Keratinocyte (primary cell): ENCODE data around the gene PNLDC1. TPM values are rescaled to one million over a fixed set of nuclear protein-coding genes. Genes with fewer than 3 reads are reported as not detected.

Source experiments
- DNase-seq: peaks from one replicate; pipeline ENCODE4 v3.0.0-alpha.2; 2011; ENCODE audit warnings: low read depth, missing footprints, low spot score
- FAIRE-seq: peaks from 2 replicates; lab custom pipeline; 2011; peaks lifted over from hg19 to GRCh38; lab: Jason Lieb, UNC
- H2AFZ ChIP-seq: 2 replicates; pipeline ENCODE4 v1.6.0; 2012; ENCODE audit warnings: low read length, control low read depth, inconsistent platforms; ENCODE audit not compliant: control insufficient read depth
- H3K27ac ChIP-seq: 2 replicates; pipeline ENCODE4 v1.5.1; 2011; ENCODE audit warnings: low read length; ENCODE audit not compliant: control insufficient read depth, insufficient read depth
- H3K27me3 ChIP-seq: 3 replicates; pipeline ENCODE4 v1.6.0; 2011; ENCODE audit warnings: low read length; ENCODE audit not compliant: control insufficient read depth, insufficient read depth; ENCODE audit errors: extremely low read depth
- H3K36me3 ChIP-seq, 2 experiments: 2 replicates in 1 of 2; 3 replicates in 1 of 2; pipeline ENCODE4 v1.5.1; 2011; ENCODE audit warnings: low read length in 2 of 2, mild to moderate bottlenecking in 1 of 2; ENCODE audit not compliant: control insufficient read depth in 2 of 2, insufficient read depth in 2 of 2; ENCODE audit errors: extremely low read depth in 1 of 2
- H3K4me1 ChIP-seq: 3 replicates; pipeline ENCODE4 v1.5.1; 2011; ENCODE audit warnings: low read length; ENCODE audit not compliant: control insufficient read depth, insufficient read depth; ENCODE audit errors: extremely low read depth
- H3K4me2 ChIP-seq: 3 replicates; pipeline ENCODE4 v1.6.0; 2011; ENCODE audit warnings: low read depth, low read length; ENCODE audit not compliant: control insufficient read depth, insufficient read depth; ENCODE audit errors: extremely low read depth
- H3K4me3 ChIP-seq, 3 experiments: fragments of 200-600 bp in 1 of 3; sonication (generic) in 1 of 3; 2 replicates in 2 of 3; 3 replicates in 1 of 3; pipeline ENCODE4 v1.5.1; 2011 to 2016; ENCODE audit warnings: low read length in 3 of 3, mild to moderate bottlenecking in 3 of 3, control low read depth in 2 of 3, inconsistent platforms in 1 of 3, low read depth in 1 of 3, mixed read lengths in 1 of 3, mixed run types in 1 of 3, moderate library complexity in 1 of 3; ENCODE audit not compliant: control insufficient read depth in 2 of 3, insufficient read depth in 2 of 3; ENCODE audit errors: extremely low read depth in 1 of 3
- H3K79me2 ChIP-seq: 2 replicates; pipeline ENCODE4 v1.6.0; 2012; ENCODE audit warnings: low read length; ENCODE audit not compliant: control insufficient read depth, insufficient read depth
- H3K9ac ChIP-seq: 3 replicates; pipeline ENCODE4 v1.6.0; 2011; ENCODE audit warnings: low read length; ENCODE audit not compliant: control insufficient read depth, insufficient read depth; ENCODE audit errors: extremely low read depth
- H3K9me1 ChIP-seq: 3 replicates; pipeline ENCODE4 v1.6.0; 2011; ENCODE audit warnings: low read length; ENCODE audit not compliant: control insufficient read depth, insufficient read depth; ENCODE audit errors: extremely low read depth
- H3K9me3 ChIP-seq: 2 replicates; pipeline ENCODE4 v1.5.1; 2012; ENCODE audit warnings: low read depth, low read length; ENCODE audit not compliant: control insufficient read depth
- H4K20me1 ChIP-seq: 3 replicates; pipeline ENCODE4 v1.6.0; 2011; ENCODE audit warnings: low read length; ENCODE audit not compliant: control insufficient read depth, insufficient read depth; ENCODE audit errors: extremely low read depth
- CTCF ChIP-seq, 3 experiments: IDR thresholded peaks in 1 of 3; conservative IDR thresholded peaks in 1 of 3; optimal IDR thresholded peaks in 1 of 3; 2 replicates in 2 of 3; 3 replicates in 1 of 3; pipeline versions ENCODE3 to v1.5.1; 2011; ENCODE audit warnings: low read length in 3 of 3, mild to moderate bottlenecking in 3 of 3, moderate library complexity in 2 of 3, control low read depth in 1 of 3, inconsistent platforms in 1 of 3; ENCODE audit not compliant: insufficient read depth in 2 of 3; ENCODE audit errors: extremely low read depth in 1 of 3
- EZH2 ChIP-seq: IDR thresholded peaks from one replicate; pipeline ENCODE4 v1.6.1; 2012; ENCODE audit warnings: inconsistent platforms, mild to moderate bottlenecking, low read length, moderate library complexity
- dilution Hi-C: fragments of 300-500 bp; cut with MboI; formaldehyde crosslinking; loops from one replicate; pipeline ENCODE4 v1.7.0; 2020; ENCODE audit warnings: low sequenced_read_pairs; ENCODE audit not compliant: extremely low pct_ligation_motif_present
- polyA plus RNA-seq, 5 experiments: library from polyadenylated mRNA; depleted of rRNA in 3 of 5; stranded (reverse) in 3 of 5; stranded (forward) in 1 of 5; unstranded in 1 of 5; fragments of >200 nt; gene quantifications; 1 replicate in 1 of 5; 2 replicates in 3 of 5; 3 replicates in 1 of 5; pipeline versions ENCODE4 v1.2.1 to v1.2.3, GENCODE V29; 2011 to 2012; ENCODE audit warnings: missing spikeins in 2 of 5, low read depth in 1 of 5, low replicate concordance in 1 of 5

Gene PNLDC1
- polyA plus RNA-seq, 1 donor (not counting 4 experiments of a cell fraction or from before 2014, with no cell fraction given) = 0.14 TPM

GRCh38 chr6:159761873-159762680 lies 38.0 kb upstream of the PNLDC1 start, which contains the start of gene ACAT2:
ACAT2 (plus strand) TSS chr6:159762045; CDS start chr6:159762088, 43 bp downstream.
- H3K79me2 ChIP-seq = peaks cover 38% of the 10 kb centered on the region
- H3K27ac ChIP-seq = peak within 1 kb of the TSS; percentile 85
- H3K9me1 ChIP-seq = peaks cover 2% of the 10 kb centered on the region
- H3K4me2 ChIP-seq = peak within 1 kb of the TSS; percentile 93
- H3K27me3 ChIP-seq = no peaks in the 10 kb centered on the region
- peak within 1 kb of the TSS; percentile 83 for H3K9ac ChIP-seq
- dilution Hi-C loops = no loop called here
- H2AFZ ChIP-seq = peak within 1 kb of the TSS; percentile 73
- H3K36me3 ChIP-seq = peaks cover 7 to 33% of the 10 kb centered on the region in 2 experiments
- FAIRE-seq (peak; percentile 77), DNase-seq (peak; percentile 66)
- peaks cover 33% of the 10 kb centered on the region for H3K4me1 ChIP-seq
- H3K4me3 ChIP-seq = peak within 1 kb of the TSS; percentile 77 to 93 (median 88)
- H3K9me3 ChIP-seq = no peaks in the 10 kb centered on the region
- TF ChIP-seq CTCF (optimal IDR thresholded peaks at IDR 0.05 in 1 of 3, IDR thresholded peaks at IDR 0.05 in 1 of 3, conservative IDR thresholded peaks at IDR 0.05 in 1 of 3; ENCODE audit: extremely low read depth in 1 of 3, insufficient read depth in 2 of 3, low read length in 3 of 3) (no peak), EZH2 (no peak)
- H4K20me1 ChIP-seq = no peaks in the 10 kb centered on the region

DNA sequence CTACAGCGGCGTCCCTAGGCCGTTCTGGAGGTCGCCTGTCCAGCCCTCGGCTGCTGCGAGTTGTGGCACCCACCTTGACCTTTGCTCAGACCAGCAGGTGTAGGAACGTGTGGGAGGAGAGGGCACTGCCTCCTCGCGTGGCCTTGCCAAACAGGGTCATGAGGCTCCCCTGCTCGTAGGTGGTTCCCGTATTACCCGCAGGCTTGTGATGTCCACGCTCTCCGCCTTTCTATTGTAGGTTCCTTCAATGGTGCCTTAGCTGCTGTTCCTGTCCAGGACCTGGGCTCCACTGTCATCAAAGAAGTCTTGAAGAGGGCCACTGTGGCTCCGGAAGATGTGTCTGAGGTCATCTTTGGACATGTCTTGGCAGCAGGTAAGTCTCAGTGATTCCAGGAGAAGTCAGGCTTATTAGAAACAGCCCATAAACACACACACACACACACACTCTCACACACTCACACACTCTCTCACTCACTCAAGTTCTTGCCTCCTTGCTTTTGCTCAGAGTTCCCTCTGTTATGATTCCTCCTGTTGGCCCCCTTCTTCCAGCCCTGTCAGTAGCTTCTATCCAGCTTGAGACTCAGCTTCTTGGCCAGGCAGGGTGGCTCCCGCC lies 37.3 kb upstream of the PNLDC1 start:
- peak; percentile 34 for FAIRE-seq
- H3K9ac ChIP-seq = peak overlapping the region; percentile 83
- H3K27ac ChIP-seq = peak overlapping the region; percentile 85
- no peaks in the 10 kb centered on the region for H3K27me3 ChIP-seq
- dilution Hi-C loops = no loop called here
- peak overlapping the region; percentile 72 for H3K4me2 ChIP-seq
- peaks cover 2% of the 10 kb centered on the region for H3K9me1 ChIP-seq
- peaks cover 33% of the 10 kb centered on the region for H3K4me1 ChIP-seq
- peaks cover 9 to 39% of the 10 kb centered on the region in 2 experiments for H3K36me3 ChIP-seq
- H3K9me3 ChIP-seq = no peaks in the 10 kb centered on the region
- H3K79me2 ChIP-seq = peaks cover 43% of the 10 kb centered on the region
- H3K4me3 ChIP-seq = peak overlapping the region; percentile 77 to 93 (median 88)
- no peaks in the 10 kb centered on the region for H4K20me1 ChIP-seq
- H2AFZ ChIP-seq = peak overlapping the region; percentile 54
- no peak for DNase-seq
- TF ChIP-seq CTCF (optimal IDR thresholded peaks at IDR 0.05 in 1 of 3, IDR thresholded peaks at IDR 0.05 in 1 of 3, conservative IDR thresholded peaks at IDR 0.05 in 1 of 3; ENCODE audit: extremely low read depth in 1 of 3, insufficient read depth in 2 of 3, low read length in 3 of 3) = no peak
- no peak for TF ChIP-seq EZH2
